ENCODE results near the gene ZGRF1.
"Not testable (repeated sequence)": the region's sequence is repeated elsewhere in the genome, so short reads cannot be mapped to it uniquely, and the experiment has no call there.

Gene ZGRF1, protein sequence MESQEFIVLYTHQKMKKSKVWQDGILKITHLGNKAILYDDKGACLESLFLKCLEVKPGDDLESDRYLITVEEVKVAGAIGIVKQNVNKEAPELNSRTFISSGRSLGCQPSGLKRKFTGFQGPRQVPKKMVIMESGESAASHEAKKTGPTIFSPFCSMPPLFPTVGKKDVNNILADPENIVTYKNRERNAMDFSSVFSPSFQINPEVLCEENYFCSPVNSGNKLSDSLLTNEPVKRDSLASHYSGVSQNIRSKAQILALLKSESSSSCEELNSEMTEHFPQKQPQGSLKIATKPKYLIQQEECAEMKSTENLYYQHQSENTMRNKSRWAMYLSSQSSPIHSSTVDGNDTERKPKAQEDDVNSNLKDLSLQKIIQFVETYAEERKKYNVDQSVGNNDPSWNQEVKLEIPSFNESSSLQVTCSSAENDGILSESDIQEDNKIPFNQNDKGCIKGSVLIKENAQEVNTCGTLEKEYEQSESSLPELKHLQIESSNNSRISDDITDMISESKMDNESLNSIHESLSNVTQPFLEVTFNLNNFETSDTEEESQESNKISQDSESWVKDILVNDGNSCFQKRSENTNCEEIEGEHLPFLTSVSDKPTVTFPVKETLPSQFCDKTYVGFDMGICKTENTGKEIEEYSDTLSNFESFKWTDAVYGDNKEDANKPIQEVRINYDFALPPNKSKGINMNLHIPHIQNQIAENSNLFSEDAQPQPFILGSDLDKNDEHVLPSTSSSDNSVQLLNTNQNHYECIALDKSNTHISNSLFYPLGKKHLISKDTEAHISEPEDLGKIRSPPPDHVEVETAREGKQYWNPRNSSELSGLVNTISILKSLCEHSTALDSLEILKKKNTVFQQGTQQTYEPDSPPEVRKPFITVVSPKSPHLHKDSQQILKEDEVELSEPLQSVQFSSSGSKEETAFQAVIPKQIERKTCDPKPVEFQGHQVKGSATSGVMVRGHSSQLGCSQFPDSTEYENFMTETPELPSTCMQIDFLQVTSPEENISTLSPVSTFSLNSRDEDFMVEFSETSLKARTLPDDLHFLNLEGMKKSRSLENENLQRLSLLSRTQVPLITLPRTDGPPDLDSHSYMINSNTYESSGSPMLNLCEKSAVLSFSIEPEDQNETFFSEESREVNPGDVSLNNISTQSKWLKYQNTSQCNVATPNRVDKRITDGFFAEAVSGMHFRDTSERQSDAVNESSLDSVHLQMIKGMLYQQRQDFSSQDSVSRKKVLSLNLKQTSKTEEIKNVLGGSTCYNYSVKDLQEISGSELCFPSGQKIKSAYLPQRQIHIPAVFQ (N-terminal part only)

GRCh38 chr4:112636688-112637551, at the start of gene ZGRF1, which contains the start of gene LARP7:
Gene ZGRF1 (minus strand): TSS chr4:112636909. CDS start chr4:112633176, 3,733 bp downstream.
Gene LARP7 (plus strand): TSS chr4:112637143. CDS start chr4:112644670, 7,527 bp downstream.
- peak; percentile 94 for DNase-seq

DNA sequence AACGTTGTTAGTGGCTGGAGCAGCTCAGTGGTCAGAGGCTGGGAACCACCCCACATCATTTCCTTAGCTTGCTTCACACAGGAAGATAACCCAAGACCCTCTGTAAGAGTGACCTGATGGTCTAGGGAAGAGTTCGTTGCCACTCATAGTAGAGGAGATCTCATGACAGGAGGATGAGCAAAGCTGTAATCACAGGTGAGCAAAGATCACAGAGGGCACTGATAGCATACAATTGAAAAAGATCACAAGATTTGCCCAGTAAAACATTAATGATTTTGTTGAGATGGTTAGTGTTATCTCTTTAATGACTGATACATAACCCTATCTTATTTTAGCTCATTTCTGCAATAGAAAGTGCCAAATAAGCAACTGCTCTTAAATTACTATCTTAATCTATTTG, 44.3 kb upstream of the ZGRF1 start:
- no peak for DNase-seq

DNA sequence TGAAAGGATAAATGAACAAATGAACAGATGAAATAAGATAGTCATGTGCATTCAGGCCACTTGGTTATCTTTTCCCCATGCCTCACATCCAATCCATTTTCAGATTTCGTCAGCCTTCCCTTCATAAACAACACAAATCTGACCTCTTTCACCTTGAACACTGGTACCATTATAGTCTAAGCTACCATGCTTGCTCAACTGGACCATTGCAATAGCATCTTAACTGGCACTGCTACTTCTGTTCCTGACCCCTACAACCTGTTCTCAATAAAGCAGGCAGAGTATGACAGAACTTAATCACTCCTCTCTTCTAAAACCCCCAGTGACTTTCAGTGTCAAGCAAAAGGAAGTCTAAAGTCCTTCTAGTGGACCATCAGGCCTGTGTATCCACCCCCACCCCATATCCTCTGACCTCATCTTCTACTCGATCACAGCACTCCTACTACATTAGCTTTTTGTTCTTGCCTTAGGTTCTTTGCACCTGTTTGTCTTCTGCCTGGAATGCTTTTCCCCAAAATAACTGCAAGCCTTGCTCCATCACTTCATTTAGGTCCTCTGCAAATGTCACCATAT, 40.9 kb upstream of the ZGRF1 start:
- no peak for DNase-seq

- DNase-seq = no peak
These were observed 37.7 kb upstream of the ZGRF1 start for GRCh38 chr4:112674376-112674775.

DNA sequence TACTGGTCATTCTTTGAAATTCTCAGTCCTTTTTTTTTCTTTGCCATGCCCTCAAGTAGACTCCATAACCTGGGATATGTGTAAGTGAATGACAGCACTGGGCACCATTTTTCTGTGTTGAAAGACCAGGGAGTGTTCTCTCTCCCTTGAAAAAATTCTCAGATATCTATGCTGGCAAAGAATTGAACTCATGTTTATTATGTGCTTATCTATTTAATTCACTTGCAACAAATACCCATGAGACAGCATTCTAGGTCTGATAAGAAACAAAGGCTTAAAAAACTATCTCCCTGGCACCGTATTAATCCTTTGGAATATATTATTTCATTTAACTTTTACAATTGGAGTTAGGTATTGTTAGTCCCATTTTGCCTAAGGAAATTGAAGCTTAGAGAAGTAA, 37.0 kb upstream of the ZGRF1 start:
- DNase-seq = no peak

- DNase-seq = no peak
These were observed 36.4 kb upstream of the ZGRF1 start for GRCh38 chr4:112673076-112673475.

- no peak for DNase-seq
These were observed 31.4 kb upstream of the ZGRF1 start for GRCh38 chr4:112668131-112668530.

GRCh38 chr4:112664611-112665010, 27.9 kb upstream of the ZGRF1 start:
- DNase-seq = no peak

DNA sequence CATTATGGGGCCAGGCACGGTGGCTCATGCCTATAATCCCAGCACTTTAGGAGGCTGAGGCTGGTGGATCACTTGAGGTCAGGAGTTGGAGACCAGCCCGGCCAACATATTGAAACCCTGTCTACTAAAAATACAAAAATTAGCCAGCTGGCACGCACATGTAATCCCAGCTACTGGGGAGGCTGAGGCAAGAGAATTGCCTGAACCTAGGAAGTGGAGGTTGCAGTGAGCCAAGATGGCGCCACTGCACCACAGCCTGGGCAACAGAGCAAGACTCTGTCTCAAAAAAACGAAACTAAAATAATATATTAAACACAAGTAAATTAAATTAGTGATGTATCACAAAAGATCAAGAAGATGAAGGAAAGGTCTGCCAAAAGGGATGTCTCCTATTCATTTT, 19.4 kb upstream of the ZGRF1 start:
- not testable (repeated sequence) for DNase-seq

- DNase-seq = no peak
These were observed 18.6 kb upstream of the ZGRF1 start for GRCh38 chr4:112655270-112655669.

- DNase-seq = no peak
These were observed 15.5 kb upstream of the ZGRF1 start for GRCh38 chr4:112652216-112652615.

DNA sequence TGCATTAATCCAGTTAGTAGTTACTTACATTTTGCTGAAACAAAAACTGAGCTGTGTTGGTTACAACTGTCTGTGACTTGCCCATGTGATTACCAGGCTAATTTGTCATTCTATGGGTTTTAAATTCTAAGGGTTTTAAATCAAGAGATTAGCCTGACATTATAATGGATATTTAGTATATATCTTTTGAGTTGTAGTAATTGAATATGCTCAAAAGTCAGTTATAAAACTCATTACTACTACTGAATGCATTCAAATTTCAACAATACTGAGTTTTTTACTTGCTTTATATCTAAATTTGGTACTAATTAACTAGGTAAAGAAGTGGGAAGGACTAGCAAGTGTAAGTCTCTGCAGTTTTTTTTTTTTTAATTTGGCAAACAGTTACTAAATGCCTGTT, 14.9 kb upstream of the ZGRF1 start:
- DNase-seq = no peak

GRCh38 chr4:112650332-112650731, 13.6 kb upstream of the ZGRF1 start:
- no peak for DNase-seq

DNA sequence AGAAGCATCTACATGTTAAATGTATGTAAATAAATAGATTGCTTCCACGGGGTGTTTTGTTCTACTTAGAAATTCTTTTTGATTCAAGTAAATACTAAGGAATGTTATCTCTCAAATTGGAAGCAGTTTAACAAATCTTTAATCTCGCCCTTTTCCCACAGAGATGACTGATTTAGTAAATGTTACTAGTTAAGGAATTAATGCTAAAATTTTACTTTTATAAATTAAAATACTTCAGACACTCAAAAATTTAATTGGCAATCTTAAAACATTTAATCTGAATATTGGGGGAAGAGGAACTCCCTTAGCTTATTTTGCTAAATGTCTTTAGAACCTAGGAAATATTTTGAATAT, 12.3 kb upstream of the ZGRF1 start:
- no peak for DNase-seq

DNA sequence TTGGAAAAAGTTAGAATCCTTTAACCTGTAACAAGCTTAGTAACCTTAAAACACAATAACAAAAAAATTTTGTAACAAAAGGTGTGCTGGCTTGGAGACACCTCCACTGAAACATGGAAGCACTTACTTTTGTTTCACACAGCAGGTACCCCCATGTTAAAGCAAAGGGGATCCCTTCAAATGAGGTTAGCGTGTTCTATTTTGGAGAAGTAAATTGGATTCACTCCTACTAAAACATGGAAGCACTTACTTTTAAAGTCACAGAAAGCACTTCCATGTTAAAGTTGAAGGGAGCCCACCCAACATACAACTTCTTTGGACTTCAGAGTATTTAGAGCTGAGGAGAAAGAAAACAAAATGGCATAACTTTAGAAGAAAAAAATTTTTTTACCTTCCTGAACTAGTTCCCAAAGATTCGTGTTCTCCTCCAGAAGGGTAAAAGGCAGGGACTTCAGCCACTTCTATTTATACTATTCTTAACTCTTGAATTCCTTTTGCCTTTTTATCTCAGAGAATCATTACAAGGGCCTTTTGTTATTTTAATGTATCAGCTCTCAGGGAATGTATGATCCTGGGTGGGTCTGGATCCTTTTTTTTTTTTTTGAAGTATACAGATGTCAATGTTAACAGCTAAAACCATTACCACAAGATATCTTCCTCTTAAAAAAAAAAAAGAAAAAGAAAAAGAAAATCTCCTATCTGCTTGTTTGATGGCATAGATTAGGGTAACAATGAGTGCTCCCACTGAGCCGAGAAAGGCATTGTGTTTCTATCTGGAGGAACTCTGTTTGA, 11.8 kb upstream of the ZGRF1 start:
- DNase-seq = no peak

- no peak for DNase-seq
These were observed 11.1 kb upstream of the ZGRF1 start for GRCh38 chr4:112647785-112648184.

GRCh38 chr4:112646632-112647537, 10.2 kb upstream of the ZGRF1 start:
- no peak for DNase-seq

- no peak for DNase-seq
These were observed 9.0 kb upstream of the ZGRF1 start for GRCh38 chr4:112645541-112646329.

All from NCI-H2171 treated with DMSO at 0.1 percent for 48 hours (cell line).